Measurements from ENCODE around the gene NCKIPSD.

Gene NCKIPSD

DNA sequence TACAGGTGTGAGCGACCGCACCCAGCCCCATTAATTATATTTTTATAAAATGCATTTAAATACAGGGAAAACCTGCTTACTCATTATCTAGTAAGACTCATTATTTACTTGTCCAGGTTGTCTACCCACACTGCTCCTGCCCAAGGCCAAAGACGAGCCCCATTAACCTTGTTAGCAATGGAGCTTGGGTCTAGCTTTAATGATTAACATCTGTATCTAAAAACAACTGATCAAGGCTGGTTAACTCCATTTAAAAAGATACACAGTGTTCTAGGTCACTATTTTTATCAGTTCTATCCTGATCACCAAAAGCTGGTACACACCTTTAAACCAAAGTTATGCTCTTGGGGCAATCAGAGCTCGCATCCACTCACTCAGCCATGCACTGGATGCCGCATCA lies 10.4 kb upstream of the NCKIPSD start:
- no peak for DNase-seq

DNA sequence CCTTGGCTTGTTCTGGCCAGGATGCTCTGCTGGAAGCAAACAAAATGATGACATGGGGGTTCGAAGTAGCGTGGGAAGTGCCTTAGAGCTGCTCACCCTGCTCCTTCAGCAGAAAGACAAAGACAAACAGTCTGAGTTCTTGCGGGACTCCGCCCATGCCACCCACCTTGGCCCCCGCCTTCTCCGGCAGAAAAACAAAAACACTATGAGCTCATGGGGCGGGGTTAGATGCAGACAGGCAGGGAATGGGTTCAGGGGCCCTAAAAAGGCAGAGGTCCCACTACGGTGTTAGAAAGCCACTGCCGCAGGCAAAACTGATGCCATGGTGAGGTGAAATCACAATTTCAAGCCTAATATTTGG lies 9.7 kb upstream of the NCKIPSD start:
- no peak for DNase-seq

- DNase-seq = no peak
Observed at GRCh38 chr3:48694610-48695392, 9.1 kb upstream of the NCKIPSD start.

DNA sequence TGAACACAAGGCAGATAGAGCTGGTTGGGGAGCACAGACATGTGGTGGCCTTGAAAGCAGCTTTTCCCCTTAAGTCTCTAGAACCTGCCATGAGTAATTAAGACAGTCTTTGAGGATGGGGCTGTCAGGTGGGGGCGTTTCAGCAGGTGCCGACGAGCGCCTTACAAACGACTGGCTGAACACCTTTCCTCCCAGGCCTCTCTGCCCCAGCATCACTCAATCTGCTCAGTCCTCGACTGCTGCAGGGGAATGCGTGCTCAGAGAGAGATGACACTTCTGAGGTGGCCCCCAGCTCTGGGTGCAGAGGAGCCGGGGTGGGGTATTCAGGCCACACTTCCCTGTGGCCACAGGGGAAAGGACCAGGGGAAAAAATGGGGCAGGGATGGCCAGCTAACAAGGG lies 8.1 kb upstream of the NCKIPSD start:
- DNase-seq = no peak

DNA sequence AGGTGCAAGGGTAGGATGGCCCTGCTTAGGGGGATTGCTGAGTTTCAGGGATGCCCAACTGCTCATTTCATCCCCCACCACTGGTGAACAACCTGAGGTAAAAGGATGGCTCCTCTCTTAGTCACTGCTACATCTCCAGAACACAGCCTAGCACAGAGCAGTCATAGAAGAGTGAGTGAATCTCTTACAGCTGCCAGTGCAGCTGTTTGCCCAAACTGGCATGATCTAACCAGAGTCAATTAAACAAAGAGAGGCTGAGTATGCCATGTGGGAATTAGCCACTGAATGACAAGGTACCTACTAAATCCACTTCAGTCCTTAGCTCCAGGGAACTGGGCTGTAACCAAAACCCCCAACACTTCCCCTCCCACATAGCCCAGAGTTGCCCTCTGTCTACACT lies 6.8 kb upstream of the NCKIPSD start:
- no peak for DNase-seq

DNA sequence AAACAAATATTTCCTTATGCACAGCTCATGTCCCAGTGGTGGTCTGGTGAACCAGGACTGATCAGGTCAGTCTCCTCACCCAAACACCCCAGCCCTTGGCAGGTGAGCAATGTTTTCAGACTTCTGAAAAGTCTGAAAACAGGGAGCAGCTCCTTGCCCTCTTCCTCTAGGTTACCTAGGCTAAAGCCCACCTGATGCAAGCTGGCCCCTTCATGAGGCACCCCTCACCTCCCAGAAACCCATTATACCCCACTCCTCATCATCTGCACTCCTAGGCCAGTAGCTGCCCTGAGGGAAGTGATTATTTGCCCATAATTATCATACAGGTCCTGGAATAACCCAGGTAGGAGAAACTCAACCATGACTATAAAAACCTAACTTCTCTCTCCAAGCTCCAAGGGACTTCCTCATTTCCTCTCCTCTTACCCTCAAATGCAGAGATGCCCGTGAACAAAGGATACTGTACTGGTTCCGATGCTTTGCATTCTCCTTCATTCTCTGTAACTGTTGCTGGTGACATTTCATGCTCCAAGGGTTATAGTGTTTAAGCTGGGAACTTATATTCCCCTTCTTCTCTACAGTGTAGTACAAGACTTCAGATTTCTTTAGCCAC lies 5.2 kb upstream of the NCKIPSD start:
- no peak for DNase-seq

DNA sequence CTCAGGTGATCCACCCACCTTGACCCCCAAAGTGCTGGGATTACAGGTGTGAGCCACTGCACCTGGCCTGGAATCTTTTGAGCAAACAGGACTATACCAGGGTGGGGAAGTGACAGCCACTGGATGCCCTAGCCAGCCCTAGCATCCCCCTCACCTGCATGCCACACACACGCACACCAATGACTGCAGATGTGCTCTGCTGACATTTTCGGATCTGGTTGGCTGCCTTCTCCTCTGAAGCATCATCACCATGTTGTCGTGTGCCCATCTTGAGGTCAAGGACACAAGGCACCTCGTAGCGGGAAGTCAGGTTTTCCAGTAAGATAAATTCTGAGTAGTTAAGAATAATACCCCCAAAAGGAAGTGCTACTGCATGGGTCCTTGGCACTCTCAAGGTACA lies 3.7 kb upstream of the NCKIPSD start:
- DNase-seq = no peak

DNA sequence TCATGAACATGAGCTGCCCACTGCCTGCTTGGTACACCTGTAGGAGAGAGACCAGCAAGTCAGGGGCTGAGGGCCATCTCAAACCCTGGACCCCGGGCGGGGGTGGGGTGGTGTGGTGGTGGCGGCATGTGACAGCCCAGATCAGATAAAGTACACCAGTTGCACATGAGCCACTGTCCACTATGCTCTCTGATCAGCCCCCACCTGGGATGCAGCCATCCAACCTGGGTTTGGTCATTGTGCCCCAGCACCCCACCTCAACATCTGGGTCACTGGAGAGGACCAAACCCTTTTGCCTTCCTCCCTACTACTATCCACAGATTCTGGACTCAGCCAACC lies 3.0 kb upstream of the NCKIPSD start:
- no peak for DNase-seq

DNA sequence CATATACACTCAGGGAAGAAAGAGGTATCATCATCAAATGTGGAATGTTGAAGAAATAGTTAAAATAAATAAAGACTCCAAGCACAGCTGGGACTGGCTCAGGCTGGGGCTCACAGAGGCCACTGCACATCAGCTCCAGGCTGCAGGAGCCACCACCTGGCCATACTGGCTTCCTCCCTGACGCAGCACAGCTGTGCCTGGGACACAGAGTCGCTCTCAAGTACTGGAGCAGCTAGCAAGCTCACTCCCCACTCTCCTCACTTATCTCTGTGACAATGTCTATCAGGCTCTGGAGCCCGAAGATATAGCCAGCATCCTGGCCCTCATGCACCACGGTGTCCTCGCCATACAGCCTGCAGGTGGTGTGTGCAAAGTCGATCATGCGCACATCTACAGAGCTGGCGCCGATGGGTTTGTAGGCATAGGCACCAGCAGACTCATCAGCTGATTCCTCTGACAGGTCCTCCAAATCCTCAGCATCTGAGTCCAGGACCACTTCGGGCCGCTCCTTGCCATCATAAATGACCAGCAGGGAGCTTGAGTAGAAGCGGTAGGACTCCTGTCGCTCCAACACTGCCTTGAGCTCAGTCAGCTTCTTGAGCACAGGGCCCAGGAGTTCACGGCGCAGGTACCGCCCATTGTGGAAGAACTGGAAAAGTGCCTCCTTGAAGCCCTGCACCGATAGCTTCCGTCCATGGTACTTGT lies 2.5 kb upstream of the NCKIPSD start:
- no peak for DNase-seq

DNA sequence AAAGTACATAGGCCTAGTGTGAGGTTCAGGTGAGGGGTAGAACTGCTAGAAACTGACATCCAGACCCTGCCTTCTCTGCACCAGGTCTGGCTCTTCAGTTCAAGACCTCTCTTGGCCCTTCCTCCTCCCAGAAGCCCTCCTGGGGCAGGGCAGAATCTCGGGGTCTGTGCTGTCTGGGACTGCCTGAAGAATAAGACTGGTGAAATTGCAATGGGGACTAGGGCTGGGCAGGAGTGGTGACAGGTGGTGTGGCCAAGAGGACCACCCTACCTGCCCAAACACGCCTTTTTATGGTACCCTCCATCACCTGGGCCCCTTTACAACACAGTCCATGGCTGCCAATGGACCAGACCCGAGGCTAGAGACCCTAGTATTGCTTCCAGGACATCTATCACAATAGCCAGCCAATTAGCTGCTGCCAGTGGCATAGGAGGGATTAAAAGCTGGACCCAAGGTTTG lies 1.5 kb upstream of the NCKIPSD start:
- no peak for DNase-seq

- no peak for DNase-seq
Observed at GRCh38 chr3:48686538-48687219, 964 bp upstream of the NCKIPSD start.

DNA sequence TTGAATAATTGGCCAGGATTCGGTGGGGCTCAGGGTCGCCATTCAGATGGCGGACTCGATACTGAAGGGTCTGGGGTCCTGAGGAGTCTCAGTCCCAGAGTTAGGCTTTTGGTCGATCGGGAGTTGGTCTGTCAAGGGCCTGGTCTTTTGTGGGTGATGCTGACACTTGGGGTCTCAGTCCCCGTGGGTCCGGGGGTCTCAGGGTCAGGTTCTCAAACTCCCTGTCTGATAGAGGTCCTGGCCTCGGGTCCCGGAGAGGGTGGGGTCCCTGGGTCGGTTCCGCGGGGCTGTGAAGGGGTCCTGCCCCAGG lies 467 bp downstream of the NCKIPSD start:
- DNase-seq = no peak

GRCh38 chr3:48684480-48685143 lies 1.1 kb downstream of the NCKIPSD start:
- peak; percentile 65 to 78 for DNase-seq

GRCh38 chr3:48684054-48684349 lies 1.7 kb downstream of the NCKIPSD start:
- DNase-seq = no peak

- DNase-seq = no peak
Observed at GRCh38 chr3:48682786-48683185, 2.9 kb downstream of the NCKIPSD start.

GRCh38 chr3:48681974-48682610 lies 3.6 kb downstream of the NCKIPSD start:
- no peak for DNase-seq

DNA sequence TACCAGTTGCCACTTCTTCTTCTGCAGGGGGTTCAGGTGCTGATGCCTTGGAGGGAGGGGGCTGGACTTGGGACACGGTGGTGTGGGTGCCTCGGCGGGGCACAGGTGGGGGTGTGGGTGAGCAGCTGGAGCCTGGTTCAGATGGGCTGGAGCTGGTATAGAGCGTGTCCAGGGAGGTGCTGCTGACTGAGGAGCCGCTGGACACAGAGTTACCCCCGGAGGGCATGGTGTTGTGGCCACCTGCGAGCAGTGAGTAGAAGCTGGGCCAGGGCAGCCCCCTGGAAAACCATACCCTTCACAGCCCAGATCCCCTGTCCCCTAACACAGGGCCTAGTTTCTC lies 4.2 kb downstream of the NCKIPSD start:
- DNase-seq = no peak

GRCh38 chr3:48680811-48681540 lies 4.7 kb downstream of the NCKIPSD start:
- no peak for DNase-seq

DNA sequence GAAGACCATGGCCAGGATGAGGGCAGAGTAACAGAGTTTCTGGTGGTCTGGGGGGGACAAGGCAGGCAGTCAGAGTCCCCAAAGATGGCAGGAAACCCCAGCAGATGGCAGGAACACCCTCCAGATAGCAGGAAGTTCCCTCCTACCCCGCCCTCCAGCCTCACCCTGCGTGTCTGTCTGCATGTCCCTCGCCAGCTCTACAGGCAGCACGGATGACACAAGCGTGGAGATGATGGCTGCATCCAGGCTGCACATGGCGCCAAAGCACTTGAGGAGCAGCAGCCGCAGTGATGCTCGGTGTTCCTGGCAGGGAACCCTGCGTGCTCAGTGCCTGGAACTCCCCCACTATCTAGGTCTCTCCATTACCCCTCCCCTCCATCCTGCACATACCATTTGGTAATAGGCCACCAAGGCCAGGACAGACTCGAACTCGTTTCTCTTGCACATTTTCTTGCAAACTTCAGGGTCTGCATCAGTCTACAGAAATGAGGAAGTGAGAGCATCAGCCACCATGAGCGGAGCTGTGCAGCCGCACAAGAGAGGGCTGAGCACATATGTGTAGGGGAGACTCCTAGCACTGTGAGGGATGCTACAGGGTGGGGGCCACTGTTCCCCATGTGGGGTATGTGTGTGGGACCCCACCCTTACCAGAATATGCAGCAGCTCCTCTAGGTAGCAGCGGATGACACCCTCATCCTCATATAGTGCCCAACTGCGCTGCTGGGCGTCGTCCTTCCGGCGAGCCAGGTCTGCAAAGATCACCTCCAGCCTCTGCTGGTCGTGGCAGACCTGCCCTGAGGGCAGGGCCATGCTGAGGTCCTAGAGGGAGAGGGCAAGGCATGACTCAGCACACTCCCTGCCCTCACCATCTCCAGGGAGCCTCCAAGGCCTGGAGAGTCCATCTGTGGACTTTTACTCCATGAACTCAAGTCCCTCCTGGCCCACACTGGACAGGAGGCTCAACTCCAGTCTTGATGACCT lies 6.0 kb downstream of the NCKIPSD start:
- no peak for DNase-seq

DNA sequence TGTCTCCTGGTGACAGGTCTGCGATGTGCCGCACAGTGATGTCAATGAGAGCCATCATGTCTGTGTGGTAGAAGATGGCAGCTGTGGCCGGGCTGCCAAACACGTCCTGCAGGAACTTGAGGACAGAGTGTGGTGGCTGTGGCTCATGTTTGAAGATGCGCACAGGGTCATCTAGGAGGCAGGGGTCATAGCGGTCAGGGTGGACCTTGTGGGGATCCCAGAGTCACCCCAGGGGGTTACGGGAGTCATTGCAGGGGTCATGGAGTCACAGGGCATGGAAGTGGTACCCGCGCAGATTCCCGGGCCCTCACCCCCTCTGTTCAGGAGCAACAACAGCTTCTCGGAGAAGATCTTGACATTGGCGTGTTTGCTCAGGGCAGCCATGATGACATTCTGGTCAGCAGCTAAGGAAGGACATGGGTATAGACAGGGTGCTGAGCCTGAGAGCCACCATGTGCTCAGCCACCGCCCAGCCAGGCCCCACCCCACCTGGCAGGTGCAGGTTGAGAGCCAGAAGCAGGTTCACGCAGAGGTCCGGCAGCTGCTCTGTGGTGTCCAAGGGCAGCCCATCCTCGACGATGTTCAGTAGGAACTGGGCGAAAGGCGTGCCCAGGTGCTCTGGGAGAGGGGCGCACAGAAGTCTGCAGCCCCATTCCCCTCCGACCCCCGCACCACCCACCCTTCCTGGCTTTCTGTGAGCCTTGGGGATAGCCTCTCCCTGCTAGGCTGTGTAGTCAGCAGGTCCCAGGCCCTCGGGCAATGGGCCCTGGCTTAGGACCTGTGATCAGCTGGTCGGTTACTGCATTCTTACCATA lies 6.9 kb downstream of the NCKIPSD start:
- DNase-seq = no peak

Measured in AML-193 (cell line).